ENCODE measurements around the gene P2RX3.

GRCh38 chr11:57342702-57343101, 4.5 kb downstream of the P2RX3 start:
- TF ChIP-seq CTCF (IDR thresholded peaks at IDR 0.05) (no peak), POLR2A (IDR thresholded peaks at IDR 0.05) (no peak)

All from ovary (tissue), 3 donors.